GM12878 (cell line): ENCODE data around the gene NFYB. TPM values are rescaled to one million over a fixed set of nuclear protein-coding genes. Genes with fewer than 3 reads are reported as not detected.

ENCODE experiments used
- ATAC-seq: fragments of 200-7000 bp; cut with Tn5 transposase; 3 replicates; pipeline ENCODE4 v1.9.1; 2020; ENCODE audit warnings: mild to moderate bottlenecking, moderate library complexity
- BruUV-seq: library from RNA; stranded (reverse); fragments of 400-500 nt; replicated peaks from 2 replicates; lab custom pipeline; 2021; lab: Mats Ljungman, UMichigan
- CTCF ChIA-PET: fragments of 300-600 bp; sonication (Branson Sonifier 250); formaldehyde crosslinking; extraction: SDS; loops from one replicate; lab custom pipeline; 2021; ENCODE audit warnings: inconsistent platforms; lab: Yijun Ruan, JAX
- POLR2A ChIA-PET: fragments of 350-600 bp; formaldehyde crosslinking; extraction: SDS; loops from one replicate; lab custom pipeline; 2021; ENCODE audit warnings: inconsistent platforms; lab: Charles Lee
- RAD21 ChIA-PET: fragments of 300-600 bp; sonication (Branson Sonifier 250); formaldehyde crosslinking; loops from one replicate; lab custom pipeline; 2023; ENCODE audit warnings: antibody characterized with exemption; ENCODE audit not compliant: unreplicated experiment; lab: Charles Lee
- SMC1A ChIA-PET: fragments of 300-600 bp; sonication (Branson Sonifier 250); formaldehyde crosslinking; loops from one replicate; lab custom pipeline; 2023; ENCODE audit not compliant: unreplicated experiment, uncharacterized antibody; lab: Charles Lee
- DNase-seq: peaks from one replicate; pipeline ENCODE4 v3.0.0-alpha.2; 2011; ENCODE audit warnings: low read depth, low spot score
- FAIRE-seq: peaks from 3 replicates; lab custom pipeline; 2011; peaks lifted over from hg19 to GRCh38; lab: Jason Lieb, UNC
- H2AFZ ChIP-seq: 2 replicates; pipeline ENCODE4 v1.6.0; 2011; ENCODE audit warnings: low read depth, low read length, control low read depth; ENCODE audit not compliant: control insufficient read depth
- H3K27ac ChIP-seq: 2 replicates; pipeline ENCODE4 v1.5.1; 2011; ENCODE audit warnings: control low read depth; ENCODE audit not compliant: control insufficient read depth, insufficient read depth
- H3K27me3 ChIP-seq, 2 experiments: replicated peaks in 1 of 2; 2 replicates each; pipeline versions ENCODE4 v1.6.0 to v1.6.1; 2011; ENCODE audit warnings: low read length in 1 of 2; ENCODE audit not compliant: control insufficient read depth in 2 of 2, insufficient read depth in 2 of 2
- H3K36me3 ChIP-seq, 2 experiments: 2 replicates each; pipeline ENCODE4 v1.5.1; 2011; ENCODE audit warnings: low read length in 1 of 2; ENCODE audit not compliant: control insufficient read depth in 2 of 2, insufficient read depth in 2 of 2
- H3K4me1 ChIP-seq: 2 replicates; pipeline ENCODE4 v1.6.1; 2011; ENCODE audit warnings: mild to moderate bottlenecking, low read length, moderate library complexity, mixed read lengths; ENCODE audit not compliant: control insufficient read depth, insufficient read depth
- H3K4me2 ChIP-seq: 2 replicates; pipeline ENCODE4 v1.6.0; 2011; ENCODE audit warnings: control low read depth; ENCODE audit not compliant: control insufficient read depth, insufficient read depth
- H3K4me3 ChIP-seq: fragments of 200-600 bp; sonication (generic); 2 replicates; pipeline ENCODE4 v1.5.1; 2016
- H3K79me2 ChIP-seq: 2 replicates; pipeline ENCODE4 v1.6.0; 2011; ENCODE audit warnings: low read length; ENCODE audit not compliant: control insufficient read depth, insufficient read depth
- H3K9ac ChIP-seq: 2 replicates; pipeline ENCODE4 v1.8.0; 2011; ENCODE audit warnings: low read length, control low read depth, mixed read lengths; ENCODE audit not compliant: control insufficient read depth, insufficient read depth
- H3K9me3 ChIP-seq: replicated peaks from 3 replicates; pipeline ENCODE4 v1.5.1; 2011; ENCODE audit warnings: mild to moderate bottlenecking, low read length; ENCODE audit not compliant: control insufficient read depth, insufficient read depth
- H4K20me1 ChIP-seq: 2 replicates; pipeline ENCODE4 v1.6.0; 2011; ENCODE audit not compliant: control insufficient read depth, insufficient read depth
- BMI1 ChIP-seq: fragments of 450-650 bp; IDR thresholded peaks from 2 replicates; pipeline ENCODE4 v1.6.1; 2016; ENCODE audit warnings: mild to moderate bottlenecking, moderate library complexity, borderline replicate concordance
- IRF4 ChIP-seq: IDR thresholded peaks from 2 replicates; pipeline ENCODE4 v1.6.1; 2011; ENCODE audit warnings: low read depth, low read length
- NBN ChIP-seq: fragments of 450-650 bp; IDR thresholded peaks from 2 replicates; pipeline ENCODE4 v1.6.1; 2016
- POU2F2 ChIP-seq: IDR thresholded peaks from 3 replicates; pipeline ENCODE4 v1.6.1; 2011; ENCODE audit warnings: low read depth, mild to moderate bottlenecking, low read length, borderline replicate concordance
- RAD21 ChIP-seq: IDR thresholded peaks from 2 replicates; pipeline ENCODE4 v1.6.1; 2011; ENCODE audit warnings: mild to moderate bottlenecking, low read depth, low read length, moderate library complexity; ENCODE audit not compliant: insufficient read depth
- SMC3 ChIP-seq: IDR thresholded peaks from 2 replicates; pipeline ENCODE4 v1.6.1; 2011; ENCODE audit warnings: low read length, improper control_type of control experiment, borderline replicate concordance
- SREBF2 ChIP-seq: IDR thresholded peaks from 2 replicates; pipeline ENCODE4 v1.6.1; 2012; ENCODE audit warnings: mild to moderate bottlenecking, low read length
- STAT3 ChIP-seq: IDR thresholded peaks from 2 replicates; pipeline ENCODE4 v1.6.1; 2011; ENCODE audit warnings: low read depth, low read length, improper control_type of control experiment
- YY1 ChIP-seq: IDR thresholded peaks from 2 replicates; pipeline ENCODE4 v1.6.1; 2011; ENCODE audit warnings: low read depth, mild to moderate bottlenecking, low read length
- WGBS: methylation state at CpG from one replicate; pipeline ENCODE4 v1.1.6; 2016; ENCODE audit warnings: low lambda C conversion rate; ENCODE audit not compliant: insufficient replicate concordance, insufficient coverage; ENCODE audit errors: missing lambda C conversion rate; 5-methylcytosine and 5-hydroxymethylcytosine counted together
- in situ Hi-C: fragments of 300-500 bp; cut with MboI; formaldehyde crosslinking; loops from 9 replicates; pipeline ENCODE4 v1.14.3; 2018; ENCODE audit warnings: mixed read lengths
- intact Hi-C: fragments of 100-400 bp; cut with micrococcal nuclease; formaldehyde crosslinking; loops from one replicate; pipeline ENCODE4 v1.14.2; 2022; ENCODE audit not compliant: unreplicated experiment
- polyA plus RNA-seq, 11 experiments: library from polyadenylated mRNA; depleted of rRNA in 4 of 11; unstranded in 6 of 11; stranded (reverse) in 5 of 11; fragments of >200 nt; fragmentation: Nextera tagmentation in 4 of 11; fragmentation: Illumina TruSeq in 1 of 11; extraction: Ambion mirVana in 4 of 11; extraction: Trizol in 1 of 11; gene quantifications; 1 replicate in 1 of 11; 2 replicates in 10 of 11; pipeline versions ENCODE4 v1.2.1 to v1.2.3, GENCODE V29; 2011 to 2016; ENCODE audit warnings: inconsistent platforms in 2 of 11, missing spikeins in 2 of 11, low read depth in 1 of 11
- total RNA-seq, 4 experiments: library from RNA; depleted of rRNA in 3 of 4; stranded (reverse); fragments of >200 nt in 3 of 4; fragmentation: Illumina TruSeq in 1 of 4; extraction: Trizol in 1 of 4; gene quantifications; 2 replicates each; pipeline versions ENCODE4 v1.2.1 to v1.2.3, GENCODE V29; 2013 to 2021
- TF ChIP-seq, protein P1 (sequence below): IDR thresholded peaks from 2 replicates; pipeline ENCODE4 v1.6.1; 2011; ENCODE audit warnings: borderline replicate concordance, low read depth, mild to moderate bottlenecking, moderate library complexity, mixed read lengths, low read length; ENCODE audit not compliant: insufficient read depth; ENCODE audit errors: extremely low read length
- TF ChIP-seq, protein P2 (sequence below), 3 experiments: IDR thresholded peaks in 2 of 3; conservative IDR thresholded peaks in 1 of 3; 2 replicates each; pipeline ENCODE4 v1.5.1; 2011; ENCODE audit warnings: low read depth in 3 of 3, low read length in 3 of 3, mild to moderate bottlenecking in 3 of 3, control low read depth in 2 of 3, moderate library complexity in 2 of 3, inconsistent platforms in 1 of 3, mixed read lengths in 1 of 3; ENCODE audit not compliant: control insufficient read depth in 2 of 3, insufficient read depth in 1 of 3; ENCODE audit errors: extremely low read depth in 1 of 3
- TF ChIP-seq, protein P3 (sequence below): IDR thresholded peaks from 2 replicates; pipeline ENCODE4 v1.6.1; 2011; ENCODE audit warnings: low read depth, mild to moderate bottlenecking, low read length, moderate library complexity, borderline replicate concordance; ENCODE audit errors: extremely low read depth

The NFYB gene
- total and polyA plus RNA-seq, 10 of the 15 experiments (the other 5 are each of a cell fraction or from before 2014, with no cell fraction given), result 13.8 to 42.3 (median 28.2) TPM

DNA sequence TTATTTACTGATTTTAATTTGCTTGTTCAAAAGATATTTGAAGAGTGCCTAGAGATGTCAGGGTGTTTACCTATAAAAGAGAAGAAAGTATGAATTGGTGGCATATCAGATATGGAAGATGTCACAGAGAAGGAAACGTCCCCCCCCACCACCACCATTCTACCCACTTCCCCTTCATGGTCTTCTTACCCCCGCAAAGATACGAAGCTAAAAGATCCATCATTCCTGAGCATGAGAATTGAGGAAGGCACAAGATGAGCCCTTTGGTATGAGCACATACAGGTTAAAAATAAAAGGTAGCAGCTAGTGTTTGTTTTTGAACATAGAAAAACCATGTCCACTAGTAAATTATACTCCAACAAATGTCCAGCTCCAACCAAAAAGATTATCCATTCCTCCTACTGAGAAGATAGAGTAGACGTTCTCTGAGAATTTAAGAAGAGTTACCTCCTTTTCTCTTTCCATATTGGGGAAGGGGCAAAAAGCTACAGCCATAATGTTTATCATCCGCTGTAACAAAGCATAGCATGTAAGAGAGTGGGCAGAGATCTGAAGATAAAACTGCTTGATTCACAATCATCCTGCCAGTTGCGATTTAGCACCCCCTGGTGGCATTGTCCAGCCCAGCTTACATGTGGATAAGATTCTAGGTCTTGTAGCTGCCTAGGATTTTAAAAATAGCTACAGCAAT lies 29.1 kb downstream of the NFYB start:
- DNase-seq (peak; percentile 55), ATAC-seq (peak; percentile 98), FAIRE-seq (peak; percentile 89)
- CTCF ChIA-PET, result interaction anchor here (0.6 to 6.9 kb wide), 64 partner anchors 10 to 473 kb away, joined by 3 to 239 read pairs (median 6); partner anchors contain the start of genes HCFC2, NFYB, NT5DC3 and TDG
- Histone ChIP-seq H3K27ac (no peak overlapping the region), H3K27me3 (no peaks in the 10 kb centered on the region), H3K79me2 (no peaks in the 10 kb centered on the region), H3K4me2 (no peak overlapping the region), H3K4me3 (no peak overlapping the region), H4K20me1 (no peaks in the 10 kb centered on the region), H2AFZ (no peak overlapping the region; the same call in 1 of the 2 replicates)
- BruUV-seq, result no TSS peak
- TF ChIP-seq, protein P1, sequence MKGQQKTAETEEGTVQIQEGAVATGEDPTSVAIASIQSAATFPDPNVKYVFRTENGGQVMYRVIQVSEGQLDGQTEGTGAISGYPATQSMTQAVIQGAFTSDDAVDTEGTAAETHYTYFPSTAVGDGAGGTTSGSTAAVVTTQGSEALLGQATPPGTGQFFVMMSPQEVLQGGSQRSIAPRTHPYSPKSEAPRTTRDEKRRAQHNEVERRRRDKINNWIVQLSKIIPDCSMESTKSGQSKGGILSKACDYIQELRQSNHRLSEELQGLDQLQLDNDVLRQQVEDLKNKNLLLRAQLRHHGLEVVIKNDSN, result no peak
- TF ChIP-seq SMC3 (peak; percentile 98), STAT3 (no peak), RAD21 (peak; percentile 93), BMI1 (no peak), IRF4 (0 out of 2 replicates have a peak, but pooled peaks have one; percentile 21), SREBF2 (no peak), YY1 (peak; percentile 59; the same call in 1 of the 2 replicates), NBN (0 out of 2 replicates have a peak, but pooled peaks have one; percentile 31), POU2F2 (peak; percentile 41; the same call in 1 of the 3 replicates)
- TF ChIP-seq, protein P2, sequence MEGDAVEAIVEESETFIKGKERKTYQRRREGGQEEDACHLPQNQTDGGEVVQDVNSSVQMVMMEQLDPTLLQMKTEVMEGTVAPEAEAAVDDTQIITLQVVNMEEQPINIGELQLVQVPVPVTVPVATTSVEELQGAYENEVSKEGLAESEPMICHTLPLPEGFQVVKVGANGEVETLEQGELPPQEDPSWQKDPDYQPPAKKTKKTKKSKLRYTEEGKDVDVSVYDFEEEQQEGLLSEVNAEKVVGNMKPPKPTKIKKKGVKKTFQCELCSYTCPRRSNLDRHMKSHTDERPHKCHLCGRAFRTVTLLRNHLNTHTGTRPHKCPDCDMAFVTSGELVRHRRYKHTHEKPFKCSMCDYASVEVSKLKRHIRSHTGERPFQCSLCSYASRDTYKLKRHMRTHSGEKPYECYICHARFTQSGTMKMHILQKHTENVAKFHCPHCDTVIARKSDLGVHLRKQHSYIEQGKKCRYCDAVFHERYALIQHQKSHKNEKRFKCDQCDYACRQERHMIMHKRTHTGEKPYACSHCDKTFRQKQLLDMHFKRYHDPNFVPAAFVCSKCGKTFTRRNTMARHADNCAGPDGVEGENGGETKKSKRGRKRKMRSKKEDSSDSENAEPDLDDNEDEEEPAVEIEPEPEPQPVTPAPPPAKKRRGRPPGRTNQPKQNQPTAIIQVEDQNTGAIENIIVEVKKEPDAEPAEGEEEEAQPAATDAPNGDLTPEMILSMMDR (IDR thresholded peaks at IDR 0.05 in 2 of 3, conservative IDR thresholded peaks at IDR 0.05 in 1 of 3; ENCODE audit: control insufficient read depth in 2 of 3, extremely low read depth in 1 of 3, insufficient read depth in 1 of 3, low read depth in 3 of 3, low read length in 3 of 3), result peak; percentile 85 to 93 (median 86); a peak in 5 of 6 replicates
- TF ChIP-seq, protein P3, sequence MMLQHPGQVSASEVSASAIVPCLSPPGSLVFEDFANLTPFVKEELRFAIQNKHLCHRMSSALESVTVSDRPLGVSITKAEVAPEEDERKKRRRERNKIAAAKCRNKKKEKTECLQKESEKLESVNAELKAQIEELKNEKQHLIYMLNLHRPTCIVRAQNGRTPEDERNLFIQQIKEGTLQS, result no peak
- TF ChIP-seq, all 136 proteins: peak for 7
- intact Hi-C loops, result loop anchor here (1.0 to 10.0 kb wide), 5 partner anchors 52 to 231 kb away; partner anchors contain the start of gene TDG
- Histone ChIP-seq H3K36me3 (no peaks in the 10 kb centered on the region), H3K9ac (no peak overlapping the region), H3K9me3 (no peaks in the 10 kb centered on the region), H3K4me1 (no peaks in the 10 kb centered on the region)
- RAD21 ChIA-PET, result interaction anchor here (0.7 to 4.6 kb wide), 31 partner anchors 9 to 338 kb away, joined by 3 to 98 read pairs (median 5); partner anchors contain the start of genes HCFC2 and HSP90B1
- SMC1A ChIA-PET, result interaction anchor here (0.6 to 4.7 kb wide), 57 partner anchors 8 to 1030 kb away, joined by 3 to 75 read pairs (median 5); partner anchors contain the start of genes HCFC2, HSP90B1, NFYB and TDG
- WGBS, result 40% methylated on average over 6 of the region's 6 CpGs
- POLR2A ChIA-PET, result interaction anchor here (0.5 to 1.5 kb wide), 10 partner anchors 13 to 225 kb away, joined by 3 to 7 read pairs (median 4); partner anchors contain the start of genes HCFC2 and TDG
- in situ Hi-C loops, result loop anchor here (5.0 kb wide), 2 partner anchors 52 to 227 kb away; no protein-coding TSS in a partner anchor
